Karpas-422 (cell line): Measurements from ENCODE around the gene BMPR1B. TPM values are rescaled to one million over a fixed set of nuclear protein-coding genes. Genes with fewer than 3 reads are reported as not detected.

Experiments
- DNase-seq: peaks from one replicate; pipeline ENCODE4 v3.0.0-alpha.2; 2015
- H2AFZ ChIP-seq: fragments of 200-600 bp; sonication (generic); 2 replicates; pipeline ENCODE4 v1.6.1; 2014; ENCODE audit warnings: antibody characterized with exemption, low read length, mixed read lengths
- H3K27ac ChIP-seq: fragments of 200-600 bp; sonication (generic); 2 replicates; pipeline ENCODE4 v1.5.1; 2014; ENCODE audit warnings: mild to moderate bottlenecking, low read length, moderate library complexity
- H3K27me3 ChIP-seq: fragments of 200-600 bp; sonication (generic); 2 replicates; pipeline ENCODE4 v1.6.1; 2014; ENCODE audit warnings: low read length, mixed read lengths
- H3K36me3 ChIP-seq: fragments of 200-600 bp; sonication (generic); 2 replicates; pipeline ENCODE4 v1.6.1; 2014; ENCODE audit warnings: low read length, mixed read lengths; ENCODE audit not compliant: insufficient read depth
- H3K4me1 ChIP-seq: fragments of 200-600 bp; sonication (generic); 2 replicates; pipeline ENCODE4 v1.6.1; 2014; ENCODE audit warnings: mild to moderate bottlenecking, low read length, mixed read lengths
- H3K4me2 ChIP-seq: fragments of 200-600 bp; sonication (generic); 2 replicates; pipeline ENCODE4 v1.6.1; 2014; ENCODE audit warnings: low read length, low read depth, mild to moderate bottlenecking; ENCODE audit not compliant: poor library complexity, severe bottlenecking
- H3K4me3 ChIP-seq: fragments of 200-600 bp; sonication (generic); 2 replicates; pipeline ENCODE4 v1.5.1; 2014; ENCODE audit warnings: mild to moderate bottlenecking, antibody characterized with exemption, low read length, mixed read lengths
- H3K79me2 ChIP-seq: fragments of 200-600 bp; sonication (generic); 2 replicates; pipeline ENCODE4 v1.6.1; 2014; ENCODE audit warnings: mild to moderate bottlenecking, low read length, mixed read lengths
- H3K9ac ChIP-seq: fragments of 200-600 bp; sonication (generic); 2 replicates; pipeline ENCODE4 v1.6.0; 2014; ENCODE audit warnings: low read length
- H3K9me2 ChIP-seq: fragments of 200-600 bp; sonication (generic), shearing (Covaris generic); replicated peaks from 2 replicates; pipeline ENCODE4 v1.6.0; 2014; ENCODE audit warnings: mild to moderate bottlenecking, low read length, moderate library complexity; ENCODE audit not compliant: insufficient read depth
- H3K9me3 ChIP-seq: fragments of 300-700, 200-600 bp; sonication (generic); 2 replicates; pipeline ENCODE4 v1.6.1; 2014; ENCODE audit warnings: low read length, mixed read lengths
- H4K20me1 ChIP-seq: fragments of 200-600 bp; sonication (generic); 2 replicates; pipeline ENCODE4 v1.6.1; 2014; ENCODE audit warnings: mild to moderate bottlenecking, antibody characterized with exemption, low read length, low read depth; ENCODE audit not compliant: insufficient read depth
- total RNA-seq: library from RNA; depleted of rRNA; stranded (reverse); fragments of >200 nt; shearing (Covaris generic); gene quantifications from 2 replicates; pipeline ENCODE4 v1.2.3, GENCODE V29; 2014; ENCODE audit warnings: low replicate concordance

BMPR1B gene
- total RNA-seq, 1 experiment from 2014 or later, result not detected

DNA sequence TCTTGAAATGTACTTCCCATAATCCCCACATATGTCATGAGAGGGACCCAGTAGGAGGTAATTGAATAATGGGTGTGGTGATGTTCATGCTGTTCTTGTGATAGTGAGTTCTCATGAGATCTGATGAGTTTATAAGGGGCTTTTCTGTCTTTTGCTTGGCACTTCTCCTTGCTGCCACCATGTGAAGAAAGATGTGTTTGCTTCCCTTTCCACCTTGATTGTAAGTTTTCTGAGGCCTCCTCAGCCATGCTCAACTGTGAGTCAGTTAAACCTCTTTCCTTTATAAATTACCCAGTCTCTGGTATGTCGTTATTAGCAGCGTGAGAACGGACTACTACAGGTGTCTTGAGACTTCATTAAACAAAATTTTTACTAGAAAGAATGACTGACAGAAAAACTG lies 323.2 kb downstream of the BMPR1B start:
- DNase-seq, result no peak
- no peak overlapping the region for H2AFZ ChIP-seq
- H3K9me2 ChIP-seq, result 0 out of 2 replicates have a peak, but pooled peaks cover 3% of the 10 kb centered on the region
- H3K36me3 ChIP-seq, result no peaks in the 10 kb centered on the region
- no peak overlapping the region for H3K4me3 ChIP-seq
- no peaks in the 10 kb centered on the region for H4K20me1 ChIP-seq
- H3K9ac ChIP-seq, result no peak overlapping the region
- H3K79me2 ChIP-seq, result no peaks in the 10 kb centered on the region
- H3K9me3 ChIP-seq, result no peaks in the 10 kb centered on the region
- H3K4me1 ChIP-seq, result peaks cover 5% of the 10 kb centered on the region
- no peak overlapping the region for H3K27ac ChIP-seq
- no peaks in the 10 kb centered on the region; the same call in 1 of the 2 replicates for H3K27me3 ChIP-seq
- H3K4me2 ChIP-seq, result no peak overlapping the region

DNA sequence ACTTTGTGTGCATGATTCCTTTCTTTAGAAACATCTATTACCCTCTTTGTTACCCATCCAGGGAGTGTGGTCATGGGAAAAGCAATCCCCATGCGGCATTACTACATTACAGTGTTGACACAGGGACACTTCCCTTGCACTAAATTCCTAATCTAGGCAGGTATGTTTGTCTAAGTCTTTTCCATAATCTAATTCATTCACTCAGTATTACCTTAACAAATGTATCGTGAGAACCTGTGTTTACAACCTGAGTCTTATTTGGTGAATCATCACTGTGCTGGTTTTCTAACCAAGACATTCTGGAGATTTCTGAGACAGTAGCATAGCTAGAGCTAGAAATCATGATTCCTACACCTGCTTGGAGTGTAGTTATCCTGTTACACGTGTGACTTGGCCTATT lies 326.8 kb downstream of the BMPR1B start:
- no peak overlapping the region for H3K4me3 ChIP-seq
- no peaks in the 10 kb centered on the region for H3K27me3 ChIP-seq
- no peaks in the 10 kb centered on the region for H3K79me2 ChIP-seq
- H3K36me3 ChIP-seq, result no peaks in the 10 kb centered on the region
- no peaks in the 10 kb centered on the region for H3K9me3 ChIP-seq
- DNase-seq, result no peak
- no peaks in the 10 kb centered on the region for H3K9me2 ChIP-seq
- no peaks in the 10 kb centered on the region for H4K20me1 ChIP-seq
- no peak overlapping the region for H3K27ac ChIP-seq
- H3K4me1 ChIP-seq, result no peaks in the 10 kb centered on the region
- no peak overlapping the region for H2AFZ ChIP-seq
- no peak overlapping the region for H3K4me2 ChIP-seq
- no peak overlapping the region for H3K9ac ChIP-seq

DNA sequence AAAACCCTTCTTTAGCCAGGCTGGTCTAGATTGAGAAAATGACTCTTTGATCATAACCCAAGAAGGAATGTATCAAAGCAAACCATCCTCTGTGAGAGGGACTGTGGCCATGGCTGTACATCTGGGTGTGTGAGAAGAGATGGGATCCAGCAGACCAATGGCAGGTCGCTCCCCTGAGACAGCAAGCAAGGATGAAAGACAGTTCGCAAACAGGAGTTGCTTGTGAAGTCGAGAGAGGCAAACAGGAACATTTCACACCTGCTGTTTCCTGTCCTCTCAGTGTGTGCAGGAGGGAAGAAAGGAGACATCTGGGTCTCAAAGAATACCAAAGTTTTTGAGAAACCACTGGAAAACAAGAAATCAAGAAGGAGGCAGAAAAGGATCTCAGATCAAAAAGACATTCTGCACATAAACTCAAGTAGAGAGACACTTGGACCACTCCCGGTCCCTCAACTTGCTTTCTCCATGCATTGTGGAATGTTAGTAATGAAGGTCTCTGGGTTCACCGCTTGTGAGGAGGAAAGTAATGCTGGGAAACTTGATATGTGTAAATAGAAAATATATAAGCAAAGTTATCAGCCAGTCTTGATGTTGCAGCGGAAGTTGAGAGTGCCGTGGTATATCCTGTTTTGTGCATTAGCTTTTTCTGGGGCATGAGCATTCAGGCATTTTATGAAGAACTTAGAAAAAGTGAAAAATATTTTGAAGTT lies 327.5 kb downstream of the BMPR1B start:
- no peak overlapping the region for H3K4me2 ChIP-seq
- no peaks in the 10 kb centered on the region for H4K20me1 ChIP-seq
- no peaks in the 10 kb centered on the region for H3K79me2 ChIP-seq
- no peaks in the 10 kb centered on the region for H3K36me3 ChIP-seq
- H2AFZ ChIP-seq, result no peak overlapping the region
- no peak overlapping the region for H3K4me3 ChIP-seq
- H3K27ac ChIP-seq, result no peak overlapping the region
- H3K9me3 ChIP-seq, result no peaks in the 10 kb centered on the region
- H3K9me2 ChIP-seq, result no peaks in the 10 kb centered on the region
- no peaks in the 10 kb centered on the region for H3K27me3 ChIP-seq
- H3K9ac ChIP-seq, result no peak overlapping the region
- H3K4me1 ChIP-seq, result no peaks in the 10 kb centered on the region
- DNase-seq, result no peak

DNA sequence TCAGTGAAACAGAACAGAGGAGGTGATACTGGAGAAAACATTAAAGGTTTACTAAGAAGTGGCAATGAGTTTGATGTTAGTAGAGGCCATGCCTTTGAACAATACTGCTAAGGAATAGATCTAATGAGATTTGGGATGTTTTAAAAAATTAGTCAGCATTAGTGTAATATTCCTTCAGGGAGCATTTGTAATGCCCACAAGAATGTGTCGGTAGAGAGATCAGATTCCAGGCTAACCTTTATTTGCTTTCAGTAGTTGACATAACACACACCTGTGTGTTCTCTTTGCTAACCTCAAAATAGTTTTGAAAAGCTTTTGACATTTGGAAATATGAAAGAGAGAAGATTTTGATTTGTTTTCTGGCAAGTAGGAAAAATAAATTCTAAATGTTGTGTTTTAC lies 328.8 kb downstream of the BMPR1B start:
- H3K9me3 ChIP-seq, result no peaks in the 10 kb centered on the region
- no peaks in the 10 kb centered on the region for H3K9me2 ChIP-seq
- H2AFZ ChIP-seq, result no peak overlapping the region
- H3K36me3 ChIP-seq, result no peaks in the 10 kb centered on the region
- H3K27me3 ChIP-seq, result no peaks in the 10 kb centered on the region
- no peak overlapping the region for H3K27ac ChIP-seq
- no peak overlapping the region for H3K9ac ChIP-seq
- DNase-seq, result no peak
- no peak overlapping the region for H3K4me3 ChIP-seq
- no peaks in the 10 kb centered on the region for H3K4me1 ChIP-seq
- H3K4me2 ChIP-seq, result no peak overlapping the region
- H4K20me1 ChIP-seq, result no peaks in the 10 kb centered on the region
- no peaks in the 10 kb centered on the region for H3K79me2 ChIP-seq

DNA sequence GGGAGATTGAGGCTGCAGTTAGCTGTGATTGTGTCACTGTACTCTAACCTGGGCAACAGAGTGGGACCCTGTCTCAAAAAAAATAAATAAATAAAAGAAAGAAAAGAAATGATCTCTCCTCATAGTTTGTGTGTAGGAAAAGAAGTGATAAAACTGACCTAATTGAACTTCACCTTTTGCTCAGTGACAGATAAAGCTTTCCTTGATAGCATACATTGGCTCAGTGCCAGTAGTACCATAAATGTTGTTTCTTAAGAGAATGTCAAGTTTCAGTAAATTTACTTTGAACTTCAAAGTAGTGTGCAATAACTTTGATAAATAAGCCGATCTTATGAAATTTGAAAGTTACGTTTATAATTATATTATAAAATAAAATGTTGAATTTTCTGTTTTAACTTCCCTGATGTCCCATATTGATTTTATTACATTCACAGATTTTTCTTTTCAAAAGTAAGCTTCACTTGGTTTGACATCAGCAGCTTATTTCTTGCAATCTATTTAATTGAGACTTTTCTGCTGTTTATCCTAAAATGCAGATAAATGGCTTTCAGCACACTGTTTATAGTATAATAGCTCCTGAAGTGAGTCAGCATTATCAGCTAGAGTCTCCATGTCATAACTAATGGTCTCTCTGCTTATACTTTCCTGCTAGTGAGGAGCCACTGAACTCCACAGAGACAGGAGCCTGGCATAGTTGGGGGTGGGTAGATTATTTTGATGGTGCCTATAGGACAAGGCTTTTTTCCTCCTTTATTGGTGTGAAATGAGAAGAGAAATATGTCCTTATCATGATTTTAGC lies 330.1 kb downstream of the BMPR1B start:
- H3K4me1 ChIP-seq, result no peaks in the 10 kb centered on the region
- no peak for DNase-seq
- no peak overlapping the region for H2AFZ ChIP-seq
- H3K4me2 ChIP-seq, result no peak overlapping the region
- H4K20me1 ChIP-seq, result no peaks in the 10 kb centered on the region
- no peak overlapping the region for H3K9ac ChIP-seq
- no peak overlapping the region for H3K27ac ChIP-seq
- no peaks in the 10 kb centered on the region for H3K27me3 ChIP-seq
- H3K9me2 ChIP-seq, result no peaks in the 10 kb centered on the region
- no peak overlapping the region for H3K4me3 ChIP-seq
- no peaks in the 10 kb centered on the region for H3K79me2 ChIP-seq
- no peaks in the 10 kb centered on the region for H3K36me3 ChIP-seq
- H3K9me3 ChIP-seq, result no peaks in the 10 kb centered on the region

DNA sequence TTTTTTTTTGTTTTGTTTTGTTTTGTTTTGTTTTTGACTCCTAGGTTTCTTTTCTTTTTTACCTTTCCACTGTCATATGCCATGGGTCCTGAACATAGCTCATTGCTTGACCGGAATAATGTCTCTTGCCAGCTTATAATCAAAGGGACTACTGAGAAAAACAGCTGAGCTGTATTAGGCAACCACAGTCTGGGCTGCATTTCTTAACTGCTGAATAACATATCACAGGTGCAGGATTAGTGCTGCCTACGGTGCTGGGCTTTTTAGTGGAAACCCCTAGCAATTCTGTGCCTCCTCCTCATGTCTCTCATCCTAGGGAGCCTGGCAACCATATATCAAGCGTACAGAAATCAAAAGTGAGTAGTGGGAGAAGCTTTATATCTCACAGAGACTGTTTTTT lies 333.5 kb downstream of the BMPR1B start:
- Histone ChIP-seq H3K36me3 (no peaks in the 10 kb centered on the region), H3K27ac (no peak overlapping the region), H3K4me2 (no peak overlapping the region), H3K27me3 (no peaks in the 10 kb centered on the region), H3K4me1 (no peaks in the 10 kb centered on the region), H3K9me2 (no peaks in the 10 kb centered on the region), H3K4me3 (no peak overlapping the region), H2AFZ (no peak overlapping the region), H3K9me3 (no peaks in the 10 kb centered on the region), H3K79me2 (no peaks in the 10 kb centered on the region), H4K20me1 (no peaks in the 10 kb centered on the region), H3K9ac (no peak overlapping the region)
- DNase-seq, result no peak

DNA sequence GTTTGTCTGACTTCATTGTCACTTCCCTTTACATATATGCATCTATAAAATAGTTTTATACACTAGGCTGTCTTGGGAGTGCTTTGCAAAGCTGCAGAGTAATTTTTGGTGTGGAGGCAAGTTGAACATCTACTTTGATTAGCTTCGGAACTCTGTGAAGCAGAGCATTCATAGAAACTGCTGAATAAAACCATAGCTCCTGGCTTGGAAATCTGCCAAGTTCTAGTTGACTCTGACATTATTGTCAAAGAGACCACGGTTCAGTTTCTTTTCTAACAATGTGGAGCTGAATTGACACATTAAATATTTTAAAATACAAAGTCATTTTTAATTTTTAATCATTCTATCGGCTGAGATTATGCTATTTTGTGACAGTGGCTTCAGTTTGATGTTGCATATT lies 335.0 kb downstream of the BMPR1B start:
- Histone ChIP-seq H3K27me3 (no peaks in the 10 kb centered on the region), H4K20me1 (no peaks in the 10 kb centered on the region), H3K9ac (no peak overlapping the region), H3K27ac (no peak overlapping the region), H3K36me3 (no peaks in the 10 kb centered on the region), H2AFZ (no peak overlapping the region), H3K79me2 (no peaks in the 10 kb centered on the region), H3K4me1 (no peaks in the 10 kb centered on the region), H3K9me3 (no peaks in the 10 kb centered on the region), H3K4me2 (no peak overlapping the region), H3K9me2 (no peaks in the 10 kb centered on the region), H3K4me3 (no peak overlapping the region)
- no peak for DNase-seq

DNA sequence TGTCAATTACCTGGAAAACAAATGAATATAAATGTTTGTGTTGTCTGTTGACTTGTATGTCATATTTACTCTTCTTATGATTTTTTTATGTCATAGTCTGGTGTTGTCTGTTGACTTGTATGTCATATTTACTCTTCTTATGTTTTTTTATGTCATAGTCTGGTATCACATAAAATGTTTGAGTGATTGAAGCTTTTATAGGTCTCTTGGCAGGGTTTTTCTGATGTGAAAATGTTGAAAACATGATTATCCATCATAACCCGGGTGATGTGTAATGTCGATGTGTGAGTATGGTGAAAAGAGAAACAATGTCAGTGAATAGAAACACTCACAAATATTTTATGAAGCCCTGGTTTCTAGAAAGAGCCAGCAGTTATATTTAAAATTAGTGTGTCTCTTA lies 335.7 kb downstream of the BMPR1B start:
- no peaks in the 10 kb centered on the region for H3K9me3 ChIP-seq
- no peaks in the 10 kb centered on the region for H3K9me2 ChIP-seq
- no peak overlapping the region for H3K9ac ChIP-seq
- no peak overlapping the region for H3K27ac ChIP-seq
- H3K79me2 ChIP-seq, result no peaks in the 10 kb centered on the region
- no peak overlapping the region for H3K4me3 ChIP-seq
- no peak overlapping the region for H3K4me2 ChIP-seq
- no peaks in the 10 kb centered on the region for H3K4me1 ChIP-seq
- H3K36me3 ChIP-seq, result no peaks in the 10 kb centered on the region
- DNase-seq, result no peak
- no peak overlapping the region for H2AFZ ChIP-seq
- no peaks in the 10 kb centered on the region for H4K20me1 ChIP-seq
- H3K27me3 ChIP-seq, result no peaks in the 10 kb centered on the region
